Omental fat pad (tissue), 4 donors: ENCODE measurements around the gene LCP2. TPM values are rescaled to one million over a fixed set of nuclear protein-coding genes. Genes with fewer than 3 reads are reported as not detected.
"Not testable (repeated sequence)": the region's sequence is repeated elsewhere in the genome, so short reads cannot be mapped to it uniquely, and the experiment has no call there.

Experiments
- ATAC-seq: fragments of 150-250 bp; one replicate; pipeline ENCODE4 v1.9.1; 2016; ENCODE audit warnings: mild to moderate bottlenecking, moderate library complexity; ENCODE audit not compliant: low FRiP score
- DNase-seq: peaks from one replicate; pipeline ENCODE4 v3.0.0-alpha.2; 2019; ENCODE audit warnings: low spot score
- CTCF ChIP-seq, 3 donors: fragments of 450-650 bp; IDR thresholded peaks; one replicate each; pipeline ENCODE4 v1.5.1; 2016 to 2017; ENCODE audit warnings: antibody characterized with exemption in 3 of 3, mild to moderate bottlenecking in 3 of 3, moderate library complexity in 2 of 3
- total RNA-seq, 4 donors: library from RNA; depleted of rRNA; stranded (reverse); fragments of >200 nt; gene quantifications; one replicate each; pipeline ENCODE4 v1.1.0, GENCODE V29; 2016

LCP2 gene
- total RNA-seq, 4 donors from 2014 or later, result 33.5 to 81.2 (median 59.1) TPM

GRCh38 chr5:170252109-170252508 is 45.5 kb downstream of the LCP2 start:
- DNase-seq (no peak), ATAC-seq (no peak)
- TF ChIP-seq CTCF (IDR thresholded peaks at IDR 0.05), result no peak

- no peak for TF ChIP-seq CTCF (IDR thresholded peaks at IDR 0.05)
Measured at GRCh38 chr5:170251462-170251861, 46.1 kb downstream of the LCP2 start.

DNA sequence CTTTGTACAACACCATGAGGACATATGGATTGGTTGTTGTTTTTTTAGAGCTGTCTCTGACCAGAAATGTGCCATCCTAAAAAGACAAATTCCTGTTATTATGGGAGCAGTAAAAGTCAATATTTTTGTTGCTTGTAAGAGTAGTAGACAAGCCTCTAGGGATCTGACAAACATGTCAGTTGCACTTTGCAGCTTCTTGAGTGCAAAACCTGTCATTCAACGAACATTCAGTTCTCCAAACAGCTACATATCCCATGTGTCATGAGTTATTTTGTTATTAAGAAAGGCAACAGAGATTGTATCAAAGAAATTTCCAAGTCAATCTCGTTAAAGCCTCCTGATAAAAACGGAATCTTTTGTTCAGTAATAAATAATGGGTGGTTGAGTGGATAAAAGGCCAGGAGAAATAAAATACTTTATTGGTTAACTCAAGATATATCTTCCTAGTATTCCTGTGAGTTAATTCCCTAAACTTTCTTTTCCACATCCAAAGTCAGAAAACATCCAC is 46.7 kb downstream of the LCP2 start:
- ATAC-seq (no peak), DNase-seq (no peak)
- no peak for TF ChIP-seq CTCF (IDR thresholded peaks at IDR 0.05)

More at GRCh38 chr5:170251462-170251861, 46.1 kb downstream of the LCP2 start:
- DNase-seq (no peak), ATAC-seq (no peak)

- DNase-seq, result no peak
- ATAC-seq, result no peak
- no peak for TF ChIP-seq CTCF (IDR thresholded peaks at IDR 0.05)
Measured at GRCh38 chr5:170249355-170249754, 48.2 kb downstream of the LCP2 start.

DNA sequence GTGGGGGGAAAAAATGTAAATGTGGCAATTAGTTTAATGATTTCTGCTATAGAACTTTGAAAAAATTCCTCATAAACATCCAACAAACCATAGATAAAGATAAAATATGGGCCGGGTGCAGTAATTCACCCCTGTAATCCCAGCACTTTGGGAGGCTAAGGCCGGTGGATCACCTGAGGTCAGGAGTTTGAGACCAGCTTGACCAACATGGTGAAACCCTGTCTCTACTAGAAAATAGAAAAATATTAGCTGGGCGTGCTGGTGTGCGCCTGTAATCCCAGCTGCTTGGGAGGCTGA is 48.7 kb downstream of the LCP2 start:
- not testable (repeated sequence) for ATAC-seq, DNase-seq

GRCh38 chr5:170248172-170248930 is 49.2 kb downstream of the LCP2 start:
- no peak for ATAC-seq
- TF ChIP-seq CTCF (IDR thresholded peaks at IDR 0.05), result no peak
- no peak for DNase-seq

DNA sequence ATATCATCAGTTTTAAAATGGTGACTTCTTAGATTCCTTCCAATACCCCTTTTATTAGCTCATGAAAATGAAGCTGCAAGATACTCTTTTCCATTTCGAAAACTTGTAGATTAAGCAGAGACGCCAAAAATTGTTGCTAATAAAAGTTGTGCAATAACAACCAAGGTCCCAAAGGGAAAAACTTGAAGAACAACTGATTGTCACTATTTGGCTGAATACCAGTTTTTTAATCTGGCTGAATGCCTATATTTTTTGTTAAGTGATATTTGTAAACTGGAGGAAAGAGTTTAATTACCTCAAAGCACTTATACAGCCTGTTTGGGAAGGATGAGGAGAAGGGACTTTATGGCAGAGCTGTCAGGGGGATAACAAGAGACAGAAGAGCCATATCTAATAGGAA is 50.2 kb downstream of the LCP2 start:
- TF ChIP-seq CTCF (IDR thresholded peaks at IDR 0.05), result no peak
- ATAC-seq (no peak), DNase-seq (no peak)
